ENCODE results near the gene HYCC1. TPM values are rescaled to one million over a fixed set of nuclear protein-coding genes. Genes with fewer than 3 reads are reported as not detected.
A peak's percentile ranks its signal among the peaks of the same experiment; 100 is the strongest.
"Not testable (repeated sequence)": the region's sequence is repeated elsewhere in the genome, so short reads cannot be mapped to it uniquely, and the experiment has no call there.

Gene HYCC1
- 30.8 TPM for total RNA-seq

DNA sequence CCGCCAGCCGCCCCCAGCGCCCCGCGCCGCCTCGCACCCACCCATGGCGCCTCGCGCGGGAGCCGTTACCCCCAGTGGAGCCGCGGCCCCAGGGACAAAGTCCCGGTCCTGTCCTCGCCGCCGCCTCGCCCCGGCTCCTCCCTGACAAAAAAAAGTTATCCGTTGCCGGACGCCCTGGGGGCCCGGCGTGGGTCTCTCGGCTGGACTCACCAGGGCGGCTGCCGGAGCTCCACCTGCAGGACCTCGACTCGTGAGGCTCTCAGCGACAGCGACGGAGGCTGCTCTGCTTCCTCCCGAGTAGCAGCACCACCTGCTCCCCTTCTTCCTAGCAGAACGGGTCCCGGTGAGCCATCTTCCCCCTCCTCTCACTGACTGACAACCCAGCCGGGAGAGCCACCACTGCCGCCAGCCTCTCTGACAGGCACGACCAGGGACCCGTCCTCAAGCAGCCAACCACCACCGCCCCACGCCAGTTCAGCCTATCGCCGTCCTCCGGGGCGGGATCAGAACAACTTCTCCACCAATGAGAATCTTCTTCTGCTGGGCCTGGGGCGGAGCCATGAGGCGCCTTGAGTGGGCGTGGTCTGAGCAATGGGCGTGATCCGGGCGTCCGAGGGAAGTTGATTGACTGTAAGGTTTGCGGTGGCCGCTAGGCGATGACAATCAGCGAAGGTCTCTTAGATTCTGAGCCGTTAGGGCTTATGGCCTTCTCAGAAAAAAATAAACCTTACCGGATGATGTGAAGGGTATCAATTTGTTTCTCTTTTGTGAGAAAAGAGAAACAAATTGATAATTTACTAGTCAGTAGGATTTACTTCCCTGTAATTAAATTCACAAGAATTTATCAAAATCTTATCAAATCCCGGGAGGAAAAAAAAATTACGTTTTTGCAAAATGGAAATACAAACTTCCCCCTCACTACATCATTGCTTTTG, at the start of gene HYCC1:
Gene HYCC1, minus strand, starts transcription at position 416 of the 935 bp plus-strand sequence. CDS start 23,019 bp downstream, outside the sequence.
- Histone ChIP-seq H3K36me3 (ENCODE audit: control insufficient read depth in 3 of 3, insufficient read depth in 3 of 3, low read length in 3 of 3) (no peaks in the 10 kb centered on the region), H3K9me3 (ENCODE audit: control insufficient read depth in 3 of 3, low read length in 3 of 3) (no peaks in the 10 kb centered on the region), H3K9ac (ENCODE audit: low read depth in 1 of 3, low read length in 3 of 3) (peak within 1 kb of the TSS; percentile 73 to 80 (median 75)), H3K4me3 (ENCODE audit: low read length in 3 of 3) (peak within 1 kb of the TSS; percentile 88 to 93 (median 89)), H3K27ac (ENCODE audit: low read depth, low read length) (peak within 1 kb of the TSS; percentile 66), H3K4me1 (ENCODE audit: control insufficient read depth in 3 of 3, insufficient read depth in 3 of 3, low read length in 3 of 3) (peaks cover 7 to 19% (median 15%) of the 10 kb centered on the region in 3 donors), H3K27me3 (ENCODE audit: control insufficient read depth in 3 of 3, insufficient read depth in 3 of 3, low read length in 3 of 3) (no peaks in the 10 kb centered on the region)

DNA sequence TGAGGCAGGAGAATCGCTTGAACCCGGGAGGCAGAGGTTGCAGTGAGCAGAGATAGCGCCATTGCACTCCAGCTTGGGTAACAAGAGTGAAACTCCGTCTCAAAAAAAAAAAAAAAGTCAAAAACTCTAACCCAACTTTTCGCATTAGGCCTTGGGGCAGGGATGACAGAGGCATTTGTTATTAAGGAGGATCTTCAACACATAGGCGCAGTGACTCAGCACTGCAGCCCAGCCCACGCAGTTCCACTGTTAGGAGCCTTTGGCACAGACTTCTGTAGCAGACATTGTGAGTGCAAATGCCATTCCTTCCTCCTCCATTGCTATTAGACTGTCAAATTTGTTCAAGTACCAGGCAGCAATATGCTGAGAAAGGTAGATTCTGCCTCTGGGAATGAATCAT, 48.5 kb upstream of the HYCC1 start:
- Histone ChIP-seq H3K4me3 (ENCODE audit: low read length in 3 of 3) (no peak overlapping the region), H3K27ac (ENCODE audit: low read depth, low read length) (no peak overlapping the region), H3K27me3 (ENCODE audit: control insufficient read depth in 3 of 3, insufficient read depth in 3 of 3, low read length in 3 of 3) (no peaks in the 10 kb centered on the region), H3K4me1 (ENCODE audit: control insufficient read depth in 3 of 3, insufficient read depth in 3 of 3, low read length in 3 of 3) (no peaks in the 10 kb centered on the region), H3K9me3 (ENCODE audit: control insufficient read depth in 3 of 3, low read length in 3 of 3) (no peaks in the 10 kb centered on the region), H3K36me3 (ENCODE audit: control insufficient read depth in 3 of 3, insufficient read depth in 3 of 3, low read length in 3 of 3) (no peaks in the 10 kb centered on the region), H3K9ac (ENCODE audit: low read depth in 1 of 3, low read length in 3 of 3) (no peak overlapping the region)

DNA sequence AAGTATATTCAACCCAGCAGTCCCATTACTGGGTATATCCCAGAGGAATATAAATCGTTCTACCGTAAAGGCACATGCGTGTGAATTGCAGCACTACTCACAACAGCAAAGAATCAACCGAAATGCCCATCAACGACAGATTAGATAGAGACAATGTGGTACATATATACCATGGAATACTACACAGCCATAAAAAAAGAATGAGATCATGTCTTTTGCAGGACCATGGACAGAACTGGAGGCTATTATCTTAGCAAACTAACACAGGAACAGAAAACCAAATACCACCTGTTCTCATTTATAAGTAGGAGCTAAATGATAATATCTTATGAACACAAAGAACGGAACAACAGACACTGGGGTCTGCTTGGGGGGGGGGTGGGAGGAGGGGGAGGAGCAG, 47.4 kb upstream of the HYCC1 start:
- no peaks in the 10 kb centered on the region for H3K9me3 ChIP-seq (ENCODE audit: control insufficient read depth in 3 of 3, low read length in 3 of 3)
- no peaks in the 10 kb centered on the region for H3K4me1 ChIP-seq (ENCODE audit: control insufficient read depth in 3 of 3, insufficient read depth in 3 of 3, low read length in 3 of 3)
- H3K9ac ChIP-seq (ENCODE audit: low read depth in 1 of 3, low read length in 3 of 3) = no peak overlapping the region
- no peak overlapping the region for H3K4me3 ChIP-seq (ENCODE audit: low read length in 3 of 3)
- no peaks in the 10 kb centered on the region for H3K27me3 ChIP-seq (ENCODE audit: control insufficient read depth in 3 of 3, insufficient read depth in 3 of 3, low read length in 3 of 3)
- no peak overlapping the region for H3K27ac ChIP-seq (ENCODE audit: low read depth, low read length)
- no peaks in the 10 kb centered on the region for H3K36me3 ChIP-seq (ENCODE audit: control insufficient read depth in 3 of 3, insufficient read depth in 3 of 3, low read length in 3 of 3)

DNA sequence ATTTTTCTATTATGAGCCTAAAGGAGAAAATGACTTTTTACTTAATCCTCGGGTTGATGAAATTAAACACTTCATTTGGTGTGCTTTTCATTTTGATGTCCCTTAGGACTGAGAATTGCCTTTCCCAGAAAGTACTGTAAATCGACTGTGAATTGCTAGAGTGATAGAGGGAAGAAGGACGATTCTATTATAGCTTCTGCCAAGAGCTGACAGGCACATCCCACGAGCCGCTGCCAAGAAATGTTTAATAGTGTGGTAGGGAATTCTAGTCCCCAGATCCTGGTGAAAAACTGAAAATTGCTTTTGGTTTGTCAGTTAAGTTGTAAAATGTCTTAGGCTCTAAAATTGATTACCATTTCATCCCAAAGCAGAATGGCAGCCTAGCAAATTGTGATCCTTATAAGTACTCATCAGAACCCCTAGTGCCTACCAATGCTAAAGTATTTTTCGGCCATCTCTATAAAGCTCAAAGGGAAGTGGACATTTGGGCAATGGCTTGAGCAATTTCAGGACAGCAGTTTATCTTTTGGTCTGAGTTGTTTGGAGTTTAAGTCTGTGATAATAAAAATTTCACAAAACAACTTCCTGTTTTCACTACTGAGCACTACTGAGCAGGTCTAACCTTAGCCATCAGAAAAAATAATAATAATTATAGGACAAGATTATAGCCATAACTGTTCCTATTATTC, 44.6 kb upstream of the HYCC1 start:
- Histone ChIP-seq H3K9ac (ENCODE audit: low read depth in 1 of 3, low read length in 3 of 3) (no peak overlapping the region), H3K27me3 (ENCODE audit: control insufficient read depth in 3 of 3, insufficient read depth in 3 of 3, low read length in 3 of 3) (no peaks in the 10 kb centered on the region), H3K4me1 (ENCODE audit: control insufficient read depth in 3 of 3, insufficient read depth in 3 of 3, low read length in 3 of 3) (no peaks in the 10 kb centered on the region), H3K36me3 (ENCODE audit: control insufficient read depth in 3 of 3, insufficient read depth in 3 of 3, low read length in 3 of 3) (no peaks in the 10 kb centered on the region), H3K9me3 (ENCODE audit: control insufficient read depth in 3 of 3, low read length in 3 of 3) (no peaks in the 10 kb centered on the region), H3K4me3 (ENCODE audit: low read length in 3 of 3) (no peak overlapping the region), H3K27ac (ENCODE audit: low read depth, low read length) (no peak overlapping the region)

DNA sequence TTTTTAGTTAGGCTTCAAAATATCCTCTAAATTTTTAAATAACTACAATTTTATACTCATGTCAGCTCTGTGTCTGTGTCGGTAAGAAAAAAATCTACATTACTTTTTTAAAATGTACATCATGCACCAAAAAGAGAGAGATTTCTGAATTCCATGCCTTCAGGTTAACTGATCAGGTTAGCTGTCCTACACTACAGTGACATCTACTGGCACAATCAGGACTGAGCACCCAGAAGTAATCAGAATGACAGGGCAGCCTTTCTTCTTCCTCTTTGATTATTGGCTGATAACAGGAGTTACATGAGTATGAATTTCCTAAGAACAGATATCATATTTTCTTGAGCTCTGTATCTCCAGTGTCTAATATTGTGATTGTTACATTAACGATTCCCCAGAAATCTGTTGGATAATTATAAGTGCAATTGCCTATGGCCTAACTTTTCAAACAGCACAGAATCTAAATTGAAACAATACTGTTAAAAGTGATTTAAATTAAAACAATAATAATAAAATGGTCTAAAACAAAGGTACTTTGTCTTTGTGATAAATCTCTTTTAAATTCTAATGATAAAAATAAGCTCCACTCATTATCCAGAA, 41.8 kb upstream of the HYCC1 start:
- no peaks in the 10 kb centered on the region for H3K9me3 ChIP-seq (ENCODE audit: control insufficient read depth in 3 of 3, low read length in 3 of 3)
- H3K36me3 ChIP-seq (ENCODE audit: control insufficient read depth in 3 of 3, insufficient read depth in 3 of 3, low read length in 3 of 3) = no peaks in the 10 kb centered on the region
- no peaks in the 10 kb centered on the region for H3K4me1 ChIP-seq (ENCODE audit: control insufficient read depth in 3 of 3, insufficient read depth in 3 of 3, low read length in 3 of 3)
- H3K4me3 ChIP-seq (ENCODE audit: low read length in 3 of 3) = no peak overlapping the region
- no peak overlapping the region for H3K27ac ChIP-seq (ENCODE audit: low read depth, low read length)
- H3K9ac ChIP-seq (ENCODE audit: low read depth in 1 of 3, low read length in 3 of 3) = no peak overlapping the region
- no peaks in the 10 kb centered on the region for H3K27me3 ChIP-seq (ENCODE audit: control insufficient read depth in 3 of 3, insufficient read depth in 3 of 3, low read length in 3 of 3)

DNA sequence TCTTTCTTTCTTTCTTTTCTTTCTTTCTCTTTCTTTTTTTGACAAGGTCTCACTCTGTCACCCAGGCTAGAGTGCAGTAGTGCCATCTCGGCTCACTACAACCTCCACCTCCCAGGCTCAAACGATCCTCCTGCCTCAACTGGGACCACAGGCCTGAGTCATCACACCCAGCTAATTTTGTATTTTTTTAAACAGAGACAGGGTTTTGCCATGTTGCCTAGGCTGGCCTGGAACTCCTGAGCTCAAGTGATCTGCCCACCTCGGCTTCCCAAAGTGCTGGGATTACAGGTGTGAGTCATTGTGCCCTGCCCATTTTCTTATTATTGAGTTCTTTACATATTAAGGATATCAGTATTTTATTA, 37.2 kb upstream of the HYCC1 start:
- H3K27ac ChIP-seq (ENCODE audit: low read depth, low read length); H3K4me3 ChIP-seq (ENCODE audit: low read length in 3 of 3); H3K4me1 ChIP-seq (ENCODE audit: control insufficient read depth in 3 of 3, insufficient read depth in 3 of 3, low read length in 3 of 3); H3K27me3 ChIP-seq (ENCODE audit: control insufficient read depth in 3 of 3, insufficient read depth in 3 of 3, low read length in 3 of 3); H3K9me3 ChIP-seq (ENCODE audit: control insufficient read depth in 3 of 3, low read length in 3 of 3); H3K36me3 ChIP-seq (ENCODE audit: control insufficient read depth in 3 of 3, insufficient read depth in 3 of 3, low read length in 3 of 3); H3K9ac ChIP-seq (ENCODE audit: low read depth in 1 of 3, low read length in 3 of 3): not testable (repeated sequence)

DNA sequence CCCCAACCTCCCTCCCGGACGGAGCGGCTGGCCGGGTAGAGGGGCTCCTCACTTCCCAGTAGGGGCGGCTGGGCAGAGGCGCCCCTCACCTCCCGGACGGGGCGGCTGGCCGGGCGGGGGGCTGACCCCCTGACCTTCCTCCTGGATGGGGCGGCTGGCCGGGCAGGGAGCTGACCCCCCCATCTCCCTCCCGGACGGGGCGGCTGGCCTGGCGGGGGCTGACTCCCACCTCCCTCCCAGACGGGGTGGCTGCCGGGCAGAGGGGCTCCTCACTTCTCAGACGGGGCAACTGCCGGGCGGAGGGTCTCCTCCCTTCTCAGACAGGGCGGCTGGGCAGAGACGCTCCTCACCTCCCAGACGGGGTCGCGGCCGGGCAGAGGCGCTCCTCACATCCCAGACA, 32.4 kb upstream of the HYCC1 start:
- H3K27me3 ChIP-seq (ENCODE audit: control insufficient read depth in 3 of 3, insufficient read depth in 3 of 3, low read length in 3 of 3); H3K9me3 ChIP-seq (ENCODE audit: control insufficient read depth in 3 of 3, low read length in 3 of 3); H3K4me3 ChIP-seq (ENCODE audit: low read length in 3 of 3); H3K4me1 ChIP-seq (ENCODE audit: control insufficient read depth in 3 of 3, insufficient read depth in 3 of 3, low read length in 3 of 3); H3K27ac ChIP-seq (ENCODE audit: low read depth, low read length); H3K9ac ChIP-seq (ENCODE audit: low read depth in 1 of 3, low read length in 3 of 3); H3K36me3 ChIP-seq (ENCODE audit: control insufficient read depth in 3 of 3, insufficient read depth in 3 of 3, low read length in 3 of 3): not testable (repeated sequence)

DNA sequence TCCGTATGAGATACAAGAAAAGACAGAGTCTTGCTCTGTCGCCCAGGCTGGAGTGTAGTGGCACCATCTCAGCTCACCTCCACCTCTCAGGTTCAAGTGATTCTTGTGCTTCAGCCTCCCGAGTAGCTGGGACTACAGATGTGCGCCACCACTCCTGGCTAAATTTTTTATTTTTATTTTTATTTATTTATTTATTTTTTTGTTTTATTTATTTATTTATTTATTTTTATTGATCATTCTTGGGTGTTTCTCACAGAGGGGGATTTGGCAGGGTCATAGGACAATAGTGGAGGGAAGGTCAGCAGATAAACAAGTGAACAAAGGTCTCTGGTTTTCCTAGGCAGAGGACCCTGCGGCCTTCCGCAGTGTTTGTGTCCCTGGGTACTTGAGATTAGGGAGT, 31.2 kb upstream of the HYCC1 start:
- not testable (repeated sequence) for H3K36me3 ChIP-seq (ENCODE audit: control insufficient read depth in 3 of 3, insufficient read depth in 3 of 3, low read length in 3 of 3); H3K27me3 ChIP-seq (ENCODE audit: control insufficient read depth in 3 of 3, insufficient read depth in 3 of 3, low read length in 3 of 3); H3K4me3 ChIP-seq (ENCODE audit: low read length in 3 of 3); H3K4me1 ChIP-seq (ENCODE audit: control insufficient read depth in 3 of 3, insufficient read depth in 3 of 3, low read length in 3 of 3); H3K27ac ChIP-seq (ENCODE audit: low read depth, low read length); H3K9me3 ChIP-seq (ENCODE audit: control insufficient read depth in 3 of 3, low read length in 3 of 3); H3K9ac ChIP-seq (ENCODE audit: low read depth in 1 of 3, low read length in 3 of 3)

DNA sequence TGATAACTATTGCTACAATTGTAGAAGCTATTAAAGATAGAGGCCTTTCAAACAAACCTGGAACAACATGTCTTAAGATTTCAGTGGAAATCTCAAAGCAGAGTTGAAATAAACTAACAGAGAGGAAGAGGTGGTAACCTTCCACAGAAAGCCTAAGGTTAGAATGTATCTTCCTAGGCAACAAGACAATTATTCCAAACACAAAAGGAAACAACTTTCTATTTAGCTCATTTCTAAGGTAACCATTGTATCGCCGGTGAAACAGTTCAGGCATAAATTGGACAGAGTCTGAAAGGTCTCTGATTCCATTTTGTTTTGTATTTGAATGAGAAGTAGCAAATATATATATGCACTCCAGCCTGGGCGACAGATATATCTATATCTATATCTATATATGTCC, 30.7 kb upstream of the HYCC1 start:
- no peaks in the 10 kb centered on the region for H3K9me3 ChIP-seq (ENCODE audit: control insufficient read depth in 3 of 3, low read length in 3 of 3)
- H3K36me3 ChIP-seq (ENCODE audit: control insufficient read depth in 3 of 3, insufficient read depth in 3 of 3, low read length in 3 of 3) = no peaks in the 10 kb centered on the region

DNA sequence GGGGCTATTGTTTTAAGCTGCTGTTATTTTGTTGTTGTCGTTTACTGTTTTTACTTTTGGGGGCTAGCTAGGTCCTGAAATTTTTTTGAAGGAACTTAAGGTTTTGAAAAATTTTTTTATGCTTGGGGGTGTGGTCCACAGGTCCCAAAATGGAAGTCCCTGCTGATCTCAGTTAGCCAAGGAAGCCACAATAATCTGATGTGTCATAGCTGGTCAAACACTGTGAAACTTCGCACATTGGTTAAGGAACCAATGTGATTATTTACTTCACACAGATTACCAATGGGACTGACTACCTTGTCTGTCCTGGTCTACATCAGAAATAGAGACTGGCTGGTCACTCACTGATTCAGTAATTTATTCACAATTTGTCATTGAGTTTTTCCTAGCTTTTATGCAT, 29.5 kb upstream of the HYCC1 start:
- Histone ChIP-seq H3K36me3 (ENCODE audit: control insufficient read depth in 3 of 3, insufficient read depth in 3 of 3, low read length in 3 of 3) (no peaks in the 10 kb centered on the region), H3K27me3 (ENCODE audit: control insufficient read depth in 3 of 3, insufficient read depth in 3 of 3, low read length in 3 of 3) (no peaks in the 10 kb centered on the region), H3K4me3 (ENCODE audit: low read length in 3 of 3) (no peak overlapping the region), H3K9ac (ENCODE audit: low read depth in 1 of 3, low read length in 3 of 3) (no peak overlapping the region), H3K9me3 (ENCODE audit: control insufficient read depth in 3 of 3, low read length in 3 of 3) (no peaks in the 10 kb centered on the region), H3K27ac (ENCODE audit: low read depth, low read length) (no peak overlapping the region), H3K4me1 (ENCODE audit: control insufficient read depth in 3 of 3, insufficient read depth in 3 of 3, low read length in 3 of 3) (no peaks in the 10 kb centered on the region)

More for the DNA sequence above, 30.7 kb upstream of the HYCC1 start:
- no peaks in the 10 kb centered on the region for H3K27me3 ChIP-seq (ENCODE audit: control insufficient read depth in 3 of 3, insufficient read depth in 3 of 3, low read length in 3 of 3)
- H3K4me3 ChIP-seq (ENCODE audit: low read length in 3 of 3) = no peak overlapping the region
- H3K27ac ChIP-seq (ENCODE audit: low read depth, low read length) = no peak overlapping the region
- H3K9ac ChIP-seq (ENCODE audit: low read depth in 1 of 3, low read length in 3 of 3) = no peak overlapping the region
- H3K4me1 ChIP-seq (ENCODE audit: control insufficient read depth in 3 of 3, insufficient read depth in 3 of 3, low read length in 3 of 3) = no peaks in the 10 kb centered on the region

All from skeletal muscle tissue (tissue), 4 donors.